Muscle of leg (tissue), 11 donors: ENCODE data around the gene NFATC3. TPM values are rescaled to one million over a fixed set of nuclear protein-coding genes. Genes with fewer than 3 reads are reported as not detected.

ENCODE experiments used
- DNase-seq: peaks from one replicate; pipeline ENCODE4 v3.0.0; 2013
- H3K27ac ChIP-seq: one replicate; pipeline ENCODE4 v1.5.1; 2013; ENCODE audit warnings: mild to moderate bottlenecking, low read length, control low read depth
- H3K27me3 ChIP-seq: one replicate; pipeline ENCODE4 v1.6.1; 2013; ENCODE audit warnings: low read length; ENCODE audit not compliant: control insufficient read depth, insufficient read depth
- H3K36me3 ChIP-seq: one replicate; pipeline ENCODE4 v1.6.1; 2013; ENCODE audit warnings: low read length; ENCODE audit not compliant: control insufficient read depth, insufficient read depth
- H3K4me1 ChIP-seq: one replicate; pipeline ENCODE4 v1.6.1; 2013; ENCODE audit warnings: low read length; ENCODE audit not compliant: control insufficient read depth, insufficient read depth
- H3K4me3 ChIP-seq: one replicate; pipeline ENCODE4 v1.5.1; 2013; ENCODE audit warnings: low read length, control low read depth
- H3K9me3 ChIP-seq: replicated peaks from 2 replicates; pipeline ENCODE4 v1.6.1; 2013; ENCODE audit warnings: low read depth, low read length; ENCODE audit not compliant: control insufficient read depth
- WGBS: methylation state at CpG from one replicate; pipeline ENCODE4 v1.1.5; 2013; ENCODE audit warnings: missing lambda C conversion rate; ENCODE audit not compliant: insufficient coverage; 5-methylcytosine and 5-hydroxymethylcytosine counted together
- polyA plus RNA-seq, 8 donors: library from polyadenylated mRNA; unstranded; fragments of 120-200 nt; gene quantifications; one replicate each; pipeline versions ENCODE4 v1.2.1 to v1.2.3, GENCODE V29; 2013; ENCODE audit warnings: inconsistent platforms in 1 of 8, low replicate concordance in 1 of 8; ENCODE audit not compliant: insufficient read length in 8 of 8, insufficient read depth in 1 of 8
- total RNA-seq: library from RNA; stranded (reverse); fragments of 120-200 nt; gene quantifications from one replicate; pipeline ENCODE4 v1.2.4, GENCODE V29; 2013

Gene NFATC3
- total and polyA plus RNA-seq, 9 donors = 22.0 to 39.0 (median 26.0) TPM

DNA sequence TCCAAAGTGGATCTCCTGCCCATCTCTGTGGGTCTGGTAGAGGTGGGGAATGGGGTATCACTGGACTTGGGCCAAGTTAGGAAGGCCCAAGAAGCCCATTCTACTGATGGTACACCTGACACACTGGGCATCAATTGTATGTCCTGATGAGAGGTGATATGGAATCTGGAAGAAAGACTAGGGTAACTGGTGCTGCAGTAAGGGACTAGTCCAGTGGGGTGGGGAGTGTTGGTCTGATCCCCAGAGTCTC is 5.9 kb upstream of the NFATC3 start:
- H3K9me3 ChIP-seq = no peaks in the 10 kb centered on the region
- peaks cover 39% of the 10 kb centered on the region for H3K36me3 ChIP-seq
- DNase-seq = no peak
- H3K27ac ChIP-seq = no peak overlapping the region
- H3K4me1 ChIP-seq = peaks cover 72% of the 10 kb centered on the region
- H3K4me3 ChIP-seq = no peak overlapping the region
- no peaks in the 10 kb centered on the region for H3K27me3 ChIP-seq

DNA sequence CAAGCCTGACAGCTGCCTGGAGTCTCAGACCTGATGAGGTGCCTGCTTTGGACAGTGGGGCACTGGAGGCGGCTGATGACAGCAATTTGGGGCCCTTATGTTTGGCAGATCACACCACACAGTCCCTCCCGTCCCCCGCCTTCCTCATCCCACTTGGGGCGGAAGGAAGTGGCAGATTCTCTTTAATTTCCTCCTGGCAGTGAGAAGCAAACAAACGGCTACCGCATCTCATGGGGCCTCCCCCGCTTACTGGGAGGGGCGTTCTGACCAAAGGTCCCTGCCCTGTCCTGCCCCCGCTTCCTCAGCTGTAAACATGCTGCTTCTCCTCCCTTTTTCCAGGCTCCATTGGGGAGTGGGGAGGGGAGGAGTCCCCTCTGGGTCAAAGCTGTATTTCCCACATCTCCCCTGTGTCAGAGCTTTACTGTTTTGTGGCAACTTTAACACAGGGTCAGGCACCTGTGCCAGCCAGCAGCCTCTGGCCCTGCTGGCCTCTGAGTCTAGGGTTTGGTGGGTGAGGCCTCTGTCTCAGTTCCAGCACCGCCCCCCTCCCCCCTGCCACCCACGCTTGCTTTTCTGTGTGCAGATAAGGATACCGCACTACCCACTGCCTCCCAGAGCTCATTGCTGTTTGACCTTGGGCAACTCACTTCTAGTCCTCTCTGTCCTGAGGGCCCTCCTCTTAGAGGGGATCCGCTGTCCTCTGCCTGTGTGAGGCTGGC is 5.4 kb upstream of the NFATC3 start:
- peak; percentile 84 for DNase-seq
- Histone ChIP-seq H3K4me1 (peaks cover 71% of the 10 kb centered on the region), H3K4me3 (no peak overlapping the region), H3K36me3 (peaks cover 35% of the 10 kb centered on the region), H3K9me3 (no peaks in the 10 kb centered on the region), H3K27ac (peak overlapping the region; percentile 74), H3K27me3 (no peaks in the 10 kb centered on the region)
- no CpG with 5 or more reads among the region's 13 CpGs for WGBS

DNA sequence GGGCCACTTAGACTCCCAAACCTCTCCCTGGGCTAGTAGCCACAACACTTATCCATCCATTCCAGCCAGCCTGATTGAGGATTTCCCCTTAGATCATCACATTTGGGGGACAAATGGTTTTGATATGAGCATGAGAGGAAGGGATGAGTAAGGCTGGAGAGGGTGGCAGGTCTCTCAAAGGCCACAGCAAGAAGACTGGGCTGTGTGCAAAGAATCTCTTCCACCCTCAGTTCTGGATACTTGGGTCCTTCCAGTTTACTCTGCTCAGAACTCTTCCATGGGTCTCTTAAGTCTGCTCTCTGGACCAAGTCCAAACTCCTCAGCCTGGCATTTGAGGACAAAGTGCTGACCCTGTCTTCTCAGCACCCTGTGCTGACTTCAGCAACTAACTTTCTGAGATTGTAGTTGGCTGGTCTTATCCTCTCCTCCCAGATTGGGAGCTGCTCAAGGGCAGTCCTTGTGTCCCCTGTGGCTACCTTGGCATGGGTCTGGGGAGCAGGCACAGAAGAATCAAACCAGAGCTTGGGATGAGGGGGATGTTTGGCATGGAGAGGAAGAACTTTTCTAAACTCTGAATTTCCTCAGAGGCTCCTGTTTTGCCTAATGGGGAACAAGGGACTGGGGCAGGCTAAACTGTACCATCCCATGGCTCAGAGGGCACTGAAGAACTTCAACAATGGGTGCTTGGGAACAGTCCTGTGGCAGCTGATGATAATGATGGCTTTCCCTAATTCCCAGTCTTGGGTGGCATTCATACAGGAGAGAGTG is 3.1 kb upstream of the NFATC3 start:
- Histone ChIP-seq H3K36me3 (peaks cover 17% of the 10 kb centered on the region), H3K4me3 (no peak overlapping the region), H3K27ac (no peak overlapping the region), H3K9me3 (no peaks in the 10 kb centered on the region), H3K27me3 (no peaks in the 10 kb centered on the region), H3K4me1 (peaks cover 54% of the 10 kb centered on the region)
- DNase-seq = peak; percentile 67

DNA sequence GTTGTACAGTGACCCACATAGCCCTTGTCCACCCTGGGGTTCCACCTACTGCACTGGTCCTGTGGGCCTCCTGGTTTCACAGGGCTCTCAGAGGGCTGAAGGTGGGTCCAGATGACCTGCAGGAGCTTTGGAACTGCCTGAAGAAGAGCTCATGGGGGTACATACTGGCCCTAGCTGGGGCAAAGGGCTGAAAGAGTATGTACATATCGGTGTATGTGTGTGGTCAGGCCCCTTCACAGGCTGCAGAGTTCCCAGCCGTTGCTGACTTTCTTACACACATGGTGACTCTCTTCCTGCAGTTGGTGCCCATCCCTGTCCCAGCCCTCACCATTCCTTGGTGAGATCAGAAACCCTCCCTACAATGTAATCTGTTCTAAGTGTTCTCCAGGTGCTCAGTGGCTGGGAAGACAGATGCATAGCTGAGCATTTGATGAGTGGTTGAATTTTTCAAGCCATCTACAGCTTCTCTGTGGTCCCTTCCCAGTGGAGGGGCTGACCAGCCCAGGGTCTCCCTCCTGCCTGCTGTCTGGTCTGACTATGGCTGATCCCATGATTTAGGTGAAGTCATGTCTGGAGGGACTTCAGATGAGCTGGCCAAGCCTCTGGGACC is 2.4 kb upstream of the NFATC3 start:
- no CpG with 5 or more reads among the region's 2 CpGs for WGBS
- H3K36me3 ChIP-seq = peaks cover 12% of the 10 kb centered on the region
- H3K4me1 ChIP-seq = peaks cover 56% of the 10 kb centered on the region
- no peaks in the 10 kb centered on the region for H3K9me3 ChIP-seq
- H3K4me3 ChIP-seq = no peak overlapping the region
- no peak for DNase-seq
- no peaks in the 10 kb centered on the region for H3K27me3 ChIP-seq
- no peak overlapping the region for H3K27ac ChIP-seq

DNA sequence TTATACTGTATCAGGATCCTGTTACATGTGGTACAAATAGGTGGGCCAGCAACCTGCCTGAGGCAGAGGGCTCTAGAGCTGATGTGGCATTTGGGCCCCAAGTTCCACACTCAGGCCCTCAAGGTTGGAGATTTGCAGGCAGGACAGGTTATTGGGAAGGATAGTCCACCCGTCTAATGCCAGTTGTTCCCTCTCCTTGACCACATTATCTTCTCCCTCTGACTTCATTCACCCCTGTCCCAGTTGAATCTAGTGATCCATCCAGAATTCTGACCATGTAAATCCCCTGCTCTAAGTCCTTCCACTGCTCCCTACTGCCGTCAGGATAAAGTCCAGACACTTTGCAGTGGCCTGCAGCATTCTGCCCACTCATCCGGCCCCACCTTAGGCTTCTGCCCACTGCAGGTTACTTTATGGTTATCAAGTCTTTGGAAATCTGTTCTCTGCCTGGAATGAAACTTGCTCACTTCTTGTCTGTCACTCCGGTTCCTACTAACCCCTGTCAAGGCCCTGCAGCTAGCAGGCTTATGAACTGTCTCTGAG is 1.9 kb upstream of the NFATC3 start:
- WGBS = 79% methylated on average over 3 of the region's 4 CpGs
- Histone ChIP-seq H3K27me3 (no peaks in the 10 kb centered on the region), H3K9me3 (no peaks in the 10 kb centered on the region), H3K4me3 (no peak overlapping the region), H3K36me3 (peaks cover 6% of the 10 kb centered on the region), H3K4me1 (peaks cover 56% of the 10 kb centered on the region), H3K27ac (peak overlapping the region; percentile 100)
- no peak for DNase-seq

DNA sequence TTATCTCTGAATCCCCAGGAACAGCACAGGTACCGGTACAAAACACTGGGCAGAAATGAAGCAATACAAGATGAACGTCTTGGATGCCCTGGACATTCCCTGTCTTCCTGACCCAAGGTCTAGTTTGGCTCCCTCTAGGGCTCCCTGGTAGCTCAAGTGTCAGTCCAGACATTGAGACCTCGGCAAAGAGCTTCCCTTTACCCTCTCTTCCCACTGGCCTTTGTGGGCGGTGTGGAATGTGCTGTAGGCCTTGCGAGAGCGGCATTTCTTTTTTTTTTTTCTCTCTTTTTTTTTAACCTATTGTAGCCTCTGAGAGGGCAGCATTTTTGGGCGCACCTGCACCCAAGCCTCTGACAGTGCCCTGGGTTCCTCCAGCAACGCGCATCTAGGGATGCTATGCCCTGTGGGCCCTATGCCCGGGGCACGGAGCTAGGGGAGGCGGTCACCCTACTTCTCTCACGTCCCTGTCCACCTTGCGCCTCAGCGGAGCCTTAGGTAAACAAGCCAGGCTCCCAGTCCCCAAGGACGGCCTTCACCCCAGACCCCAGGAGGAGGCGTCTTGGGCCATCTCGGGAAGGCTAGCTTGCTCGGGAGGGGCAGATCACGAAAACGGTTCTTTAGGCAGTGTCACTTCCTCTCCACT is 1.2 kb upstream of the NFATC3 start:
- Histone ChIP-seq H3K27me3 (no peaks in the 10 kb centered on the region), H3K4me3 (peak overlapping the region; percentile 80), H3K9me3 (no peaks in the 10 kb centered on the region), H3K36me3 (no peaks in the 10 kb centered on the region), H3K4me1 (peaks cover 55% of the 10 kb centered on the region), H3K27ac (peak overlapping the region; percentile 100)
- WGBS = 14% methylated on average over 14 of the region's 21 CpGs
- DNase-seq = peak; percentile 50

DNA sequence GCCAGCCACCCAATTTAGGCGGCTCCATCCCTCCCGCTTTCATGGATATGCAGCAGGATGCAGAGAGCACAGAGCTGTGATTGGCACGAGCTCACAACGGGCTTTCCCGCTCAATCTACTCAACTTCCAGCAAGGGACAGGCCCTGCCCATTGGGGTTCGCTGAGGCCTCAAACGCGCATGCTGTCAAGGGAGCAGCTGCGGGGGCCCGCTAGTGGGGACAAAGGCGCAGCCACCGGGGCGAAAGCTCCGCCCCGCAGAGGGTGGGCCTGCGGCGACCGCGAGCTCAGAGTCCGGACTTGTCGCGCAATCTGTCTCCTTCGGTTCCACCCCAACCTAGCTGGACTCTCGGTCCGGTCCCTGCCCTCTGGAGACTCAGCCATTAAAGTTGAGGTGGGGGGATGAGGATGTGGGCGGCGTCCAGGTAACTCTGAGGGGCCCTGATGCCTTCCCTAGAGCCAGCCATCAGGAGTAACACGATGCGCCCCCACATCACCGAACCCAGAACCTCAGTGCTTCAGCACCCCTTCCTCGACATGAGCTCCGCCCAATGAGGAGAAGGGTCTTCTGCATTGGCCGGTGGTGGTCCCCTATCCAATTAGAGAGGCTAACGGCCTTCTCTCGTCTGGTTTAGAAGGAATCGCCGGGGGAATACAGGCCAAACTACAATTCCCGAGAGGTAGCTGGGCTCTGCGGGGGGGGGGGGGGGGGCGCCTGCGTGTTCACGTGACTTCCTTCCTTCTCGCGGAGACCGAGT is 489 bp upstream of the NFATC3 start:
- 0% methylated on average over 28 of the region's 45 CpGs for WGBS
- no peaks in the 10 kb centered on the region for H3K27me3 ChIP-seq
- H3K27ac ChIP-seq = peak overlapping the region; percentile 100
- peaks cover 49% of the 10 kb centered on the region for H3K4me1 ChIP-seq
- peak overlapping the region; percentile 80 for H3K4me3 ChIP-seq
- H3K9me3 ChIP-seq = no peaks in the 10 kb centered on the region
- no peaks in the 10 kb centered on the region for H3K36me3 ChIP-seq
- DNase-seq = peak; percentile 96

DNA sequence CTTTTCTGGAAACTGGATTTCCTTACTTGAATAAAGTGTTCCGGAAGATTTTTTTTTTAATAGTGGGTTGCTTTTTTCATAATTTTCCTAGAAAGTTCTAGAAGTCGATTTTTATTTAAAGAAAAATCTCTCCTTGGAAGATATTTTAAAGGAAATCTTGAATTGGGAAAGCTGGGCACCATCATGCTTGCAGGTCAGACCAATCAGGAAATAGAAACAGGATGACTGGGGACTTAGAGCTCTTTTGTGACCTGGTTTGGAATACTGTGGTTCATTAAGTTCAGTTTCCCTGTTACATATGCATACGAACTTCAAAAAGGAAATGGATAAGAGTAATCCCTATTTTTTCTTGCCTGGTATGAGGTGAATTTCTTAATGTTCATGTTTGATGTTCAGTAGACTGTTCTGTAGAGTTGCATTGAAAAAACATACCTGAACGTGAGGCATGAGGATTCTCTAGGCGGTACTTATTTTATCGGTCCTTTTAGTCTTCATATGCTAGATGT is 1.2 kb downstream of the NFATC3 start:
- H3K9me3 ChIP-seq = no peaks in the 10 kb centered on the region
- peak overlapping the region; percentile 92 for H3K27ac ChIP-seq
- no peak for DNase-seq
- peak overlapping the region; percentile 84 for H3K4me3 ChIP-seq
- no peaks in the 10 kb centered on the region for H3K36me3 ChIP-seq
- H3K27me3 ChIP-seq = no peaks in the 10 kb centered on the region
- WGBS = no CpG with 5 or more reads among the region's 6 CpGs
- peaks cover 35% of the 10 kb centered on the region for H3K4me1 ChIP-seq

DNA sequence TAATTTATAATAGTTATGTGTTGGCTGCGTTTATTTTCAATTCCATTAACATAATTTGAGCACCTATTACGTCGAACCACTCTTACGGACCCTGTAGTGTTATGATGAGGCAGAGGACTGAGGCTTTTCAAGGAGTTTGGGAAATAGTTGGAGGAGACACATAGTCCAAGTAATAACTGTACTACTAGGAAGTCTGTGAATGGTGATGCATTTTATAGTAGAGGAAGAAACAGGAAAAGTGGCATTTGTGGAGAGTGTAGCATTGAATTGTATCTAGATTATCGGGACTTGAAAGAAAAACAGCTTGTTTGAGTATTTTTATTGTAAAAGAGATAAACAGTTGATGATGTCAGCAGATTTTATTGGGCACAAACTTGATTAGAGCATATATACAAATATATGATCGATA is 1.7 kb downstream of the NFATC3 start:
- Histone ChIP-seq H3K27ac (peak overlapping the region; percentile 92), H3K27me3 (no peaks in the 10 kb centered on the region), H3K9me3 (no peaks in the 10 kb centered on the region), H3K36me3 (no peaks in the 10 kb centered on the region), H3K4me1 (peaks cover 33% of the 10 kb centered on the region), H3K4me3 (peak overlapping the region; percentile 84)
- DNase-seq = no peak
- 0% methylated on average over 1 of the region's 6 CpGs for WGBS
